GM21576 (cell line): ENCODE results near the gene LTBP1.
"Not testable (repeated sequence)": the region's sequence is repeated elsewhere in the genome, so short reads cannot be mapped to it uniquely, and the experiment has no call there.

Experiments
- ATAC-seq: cut with Tn5 transposase; IDR thresholded peaks from one replicate; pipeline ENCODE4 v1.9.1; 2021; ENCODE audit warnings: mild to moderate bottlenecking, moderate library complexity; ENCODE audit not compliant: unreplicated experiment

Gene LTBP1

DNA sequence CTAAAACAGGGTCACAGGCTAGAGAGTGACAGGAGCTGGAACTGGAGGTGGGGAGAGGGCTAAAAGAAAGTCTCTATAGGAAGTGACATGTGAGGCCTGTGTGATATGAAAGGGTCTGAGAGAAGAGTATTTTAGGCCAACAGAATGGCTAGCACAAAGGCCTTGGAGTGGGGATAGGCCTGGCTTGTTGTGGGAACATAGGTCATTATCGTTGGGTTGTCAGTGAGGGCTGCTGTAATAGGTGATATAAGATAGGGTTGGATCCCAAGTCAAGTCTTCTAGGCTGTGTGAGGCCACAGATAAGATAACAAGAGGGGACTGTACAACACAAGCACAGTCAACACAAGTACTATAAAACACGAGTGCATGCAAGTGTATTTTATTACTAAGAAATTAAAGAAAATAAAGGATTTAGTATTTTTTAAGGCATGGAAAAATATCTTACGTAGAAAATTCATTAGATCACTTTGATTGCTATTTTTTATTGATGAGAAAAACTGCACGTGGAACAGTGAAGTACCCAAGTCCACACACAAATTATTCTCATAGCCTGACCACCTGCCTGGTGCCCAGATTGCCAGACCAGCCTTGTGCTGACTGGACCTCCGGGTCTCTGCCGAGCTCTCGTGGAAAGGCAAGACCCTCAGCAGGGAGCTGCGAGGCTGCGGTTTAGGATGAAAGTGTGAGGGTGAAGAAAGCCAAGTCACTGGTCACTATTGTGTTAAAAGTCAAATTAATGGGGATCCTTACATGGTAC is 14.1 kb downstream of the LTBP1 start:
- no peak for ATAC-seq

GRCh38 chr2:32962690-32963089 is 15.9 kb downstream of the LTBP1 start:
- no peak for ATAC-seq

DNA sequence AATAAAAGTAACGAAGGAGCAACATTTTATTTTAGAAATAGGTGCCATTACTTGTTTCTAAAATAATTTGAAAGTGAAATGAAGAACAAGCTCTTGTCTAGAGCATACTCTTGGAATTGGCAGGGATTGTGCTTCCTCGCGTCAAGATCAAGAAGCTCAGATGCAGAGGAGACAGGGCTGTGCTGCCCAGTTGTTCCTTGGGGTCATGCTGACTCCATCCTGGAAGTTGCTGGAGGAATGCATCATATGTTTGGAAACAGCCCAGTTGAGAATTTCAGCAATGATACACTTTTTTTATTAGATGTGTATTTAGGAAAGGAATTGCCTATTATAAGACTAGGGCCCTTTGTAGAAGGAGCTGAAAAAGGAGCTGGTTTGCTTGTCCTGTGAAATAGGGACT is 17.2 kb downstream of the LTBP1 start:
- ATAC-seq, result no peak

GRCh38 chr2:32965523-32966171 is 18.9 kb downstream of the LTBP1 start:
- ATAC-seq, result no peak

DNA sequence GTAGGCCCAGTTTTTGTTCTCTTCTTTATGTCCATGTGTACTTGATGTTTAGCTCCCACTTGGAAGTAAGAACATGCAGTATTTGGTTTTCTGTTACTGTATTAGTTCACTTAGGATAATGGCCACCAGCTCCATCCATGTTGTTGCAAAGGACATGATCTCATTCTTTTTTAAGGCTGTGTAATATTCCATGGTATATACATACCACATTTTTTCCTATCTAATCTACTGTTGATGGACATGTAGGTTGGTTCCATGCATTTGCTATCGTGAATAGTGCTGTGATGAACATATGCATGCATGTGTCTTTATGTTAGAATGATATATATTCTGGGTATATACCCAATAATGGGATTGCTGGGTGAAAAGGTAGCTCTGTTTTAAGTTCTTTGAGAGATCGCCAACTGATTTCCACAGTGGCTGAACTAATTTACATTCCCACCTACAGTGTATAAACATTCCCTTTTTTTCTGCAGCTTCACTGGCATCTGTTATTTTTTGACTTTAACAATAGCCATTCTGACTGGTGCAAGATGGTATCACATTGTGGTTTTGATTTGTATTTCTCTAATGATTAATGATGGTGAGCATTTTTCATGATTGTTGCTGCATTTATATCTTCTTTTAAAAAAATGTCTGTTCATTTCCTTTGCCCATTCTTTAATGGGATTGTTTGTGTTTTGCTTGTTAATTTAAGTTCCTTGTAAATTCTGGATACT is 22.9 kb downstream of the LTBP1 start:
- no peak for ATAC-seq

DNA sequence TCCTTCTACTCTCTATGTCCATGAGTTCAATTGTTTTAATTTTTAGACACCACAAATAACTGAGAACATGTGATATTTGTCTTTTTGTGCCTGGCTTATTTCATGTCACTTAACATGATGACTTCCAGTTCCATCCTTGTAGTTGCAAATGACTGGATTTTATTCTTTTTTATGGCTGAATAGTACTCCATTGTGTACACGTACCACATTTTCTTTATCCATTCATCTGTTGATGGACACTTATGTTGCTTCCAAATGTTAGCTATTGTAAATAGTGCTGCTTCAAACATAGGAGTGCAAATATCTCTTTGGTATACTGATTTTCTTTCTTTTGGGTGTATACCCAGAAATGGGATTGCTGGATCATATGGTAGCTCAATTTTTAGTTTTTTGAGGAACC is 27.0 kb downstream of the LTBP1 start:
- not testable (repeated sequence) for ATAC-seq

DNA sequence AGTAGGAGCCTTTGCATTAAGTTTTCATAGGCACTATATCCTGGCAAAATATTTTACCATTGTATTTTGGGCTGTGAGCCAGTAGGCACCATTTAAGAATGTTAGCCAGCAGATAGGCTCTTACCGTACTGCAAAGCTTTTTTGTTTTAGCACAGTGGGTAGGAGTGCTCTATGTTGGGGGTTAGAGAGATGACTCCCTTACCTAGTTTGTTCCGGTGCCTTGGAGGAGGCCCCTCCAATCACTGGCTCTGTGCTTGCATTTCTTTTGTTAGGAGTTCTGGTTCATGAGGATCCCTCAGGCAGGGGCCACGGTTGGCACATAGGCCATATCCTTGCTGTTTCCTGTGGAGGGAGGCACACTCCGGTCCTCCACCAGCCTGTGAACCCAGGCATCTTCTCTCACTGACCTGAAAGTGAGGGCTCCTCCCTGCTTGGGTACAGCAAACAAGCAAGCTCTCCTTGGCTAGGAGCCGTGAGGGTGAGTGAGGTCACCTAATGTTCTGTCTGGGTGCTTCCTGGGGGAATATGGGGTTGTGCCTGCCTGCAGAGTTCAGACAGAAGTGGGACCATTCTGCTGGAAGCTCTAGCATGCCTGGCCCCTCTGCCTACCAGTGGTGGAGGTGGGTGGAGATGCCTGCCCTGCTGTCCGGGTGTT is 29.8 kb downstream of the LTBP1 start:
- ATAC-seq, result no peak

GRCh38 chr2:32977228-32977758 is 30.5 kb downstream of the LTBP1 start:
- no peak for ATAC-seq

DNA sequence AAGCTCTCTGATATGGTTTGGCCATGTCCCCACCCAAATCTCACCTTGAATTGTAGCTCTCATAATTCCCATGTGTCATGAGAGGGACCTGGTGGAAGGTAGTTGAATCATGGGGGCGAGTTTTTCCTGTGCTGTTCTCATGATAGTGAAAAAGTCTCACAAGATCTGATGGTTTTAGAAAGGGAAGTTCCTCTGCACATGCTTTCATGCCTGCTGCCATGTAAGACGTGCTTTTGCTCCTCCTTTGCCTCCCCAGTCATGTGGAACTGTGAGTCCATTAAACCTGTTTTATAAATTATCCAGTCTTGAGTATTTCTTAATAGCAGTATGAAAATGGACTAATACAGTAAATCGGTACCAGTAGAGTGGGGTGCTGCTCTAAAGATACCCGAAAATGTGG is 34.9 kb downstream of the LTBP1 start:
- no peak for ATAC-seq

GRCh38 chr2:32983193-32983924 is 36.6 kb downstream of the LTBP1 start:
- not testable (repeated sequence) for ATAC-seq

DNA sequence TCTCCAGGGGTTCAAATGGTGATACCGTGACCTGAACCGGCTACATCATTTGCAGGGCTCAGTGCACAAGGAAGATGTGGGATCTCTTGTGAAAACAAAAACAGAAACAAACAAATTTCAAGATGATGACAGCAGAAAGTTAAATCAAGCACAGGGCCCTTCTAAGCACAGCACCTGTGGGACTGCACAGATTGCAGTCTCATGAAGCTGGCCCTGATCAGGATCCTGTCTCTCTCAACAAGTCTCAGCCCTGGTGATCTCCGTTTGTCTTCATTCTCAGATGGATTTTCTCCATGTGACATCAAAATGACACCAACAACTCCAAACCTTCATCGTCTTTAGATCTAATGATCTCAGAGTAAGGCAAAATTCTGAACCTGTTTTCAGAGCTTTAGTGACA is 39.7 kb downstream of the LTBP1 start:
- ATAC-seq, result no peak

DNA sequence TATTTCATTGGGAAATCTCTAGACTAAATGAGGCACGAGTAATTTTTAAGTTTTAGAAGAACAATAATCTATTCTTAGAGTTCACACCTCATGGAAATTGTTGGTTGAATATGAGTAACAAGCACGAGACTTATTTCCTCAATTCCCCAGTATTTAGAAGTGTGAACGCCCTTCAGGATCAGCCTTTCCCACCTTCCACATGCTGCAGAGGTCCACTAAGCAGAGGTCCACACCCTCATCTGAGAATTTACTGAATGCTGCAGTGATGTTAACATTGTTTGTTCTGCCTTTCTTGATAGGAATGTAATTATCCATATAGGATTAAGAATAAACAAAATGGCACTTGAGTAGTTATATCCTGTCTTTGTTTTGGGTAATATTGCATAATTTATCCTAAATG is 41.8 kb downstream of the LTBP1 start:
- no peak for ATAC-seq

GRCh38 chr2:32990556-32990955 is 43.8 kb downstream of the LTBP1 start:
- no peak for ATAC-seq

GRCh38 chr2:32991091-32991845 is 44.5 kb downstream of the LTBP1 start:
- no peak for ATAC-seq

DNA sequence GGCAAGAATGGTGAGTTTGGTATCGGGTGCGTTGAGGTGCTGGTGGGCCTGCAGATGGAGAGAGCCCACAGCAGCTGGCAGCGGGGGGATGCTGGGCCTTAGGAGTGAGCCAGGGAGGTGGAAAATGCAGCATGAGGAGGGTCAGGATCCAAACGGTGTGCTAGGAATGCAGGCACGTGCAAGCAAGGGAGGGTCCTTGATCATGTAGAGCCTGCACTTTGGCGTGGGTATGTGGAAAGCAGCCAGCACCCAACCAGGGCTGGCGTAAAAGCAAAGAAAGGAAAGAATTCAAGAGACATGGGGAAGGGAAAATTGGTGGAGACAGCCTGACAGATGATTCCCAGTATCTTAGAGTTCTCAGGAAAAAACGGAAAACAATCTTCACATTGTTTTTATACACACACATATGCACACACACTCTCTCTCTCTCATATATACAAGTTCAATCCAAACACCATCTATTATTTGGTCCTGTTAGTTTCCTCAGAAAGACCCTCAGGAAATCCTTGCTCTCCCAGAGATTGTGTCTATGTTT is 46.3 kb downstream of the LTBP1 start:
- ATAC-seq, result no peak

DNA sequence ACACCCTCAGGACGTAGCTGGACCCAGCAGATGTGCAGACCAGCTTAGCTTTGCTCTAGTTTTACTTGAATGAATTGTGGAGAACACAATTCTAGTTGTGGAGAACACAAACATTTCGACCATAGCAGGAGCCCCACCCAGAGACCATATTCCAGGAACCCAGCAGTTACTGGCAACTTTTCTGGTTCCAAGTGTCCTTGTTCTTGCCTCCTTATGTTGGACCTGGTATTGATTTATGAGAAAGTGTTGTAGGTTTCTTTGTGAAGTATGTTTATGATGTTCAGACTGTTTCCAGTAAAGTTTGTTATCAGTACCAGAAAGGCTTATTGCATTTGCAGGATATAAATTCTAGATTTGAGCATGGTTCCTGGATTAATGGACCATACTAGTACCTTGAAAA is 51.0 kb downstream of the LTBP1 start:
- ATAC-seq, result no peak

DNA sequence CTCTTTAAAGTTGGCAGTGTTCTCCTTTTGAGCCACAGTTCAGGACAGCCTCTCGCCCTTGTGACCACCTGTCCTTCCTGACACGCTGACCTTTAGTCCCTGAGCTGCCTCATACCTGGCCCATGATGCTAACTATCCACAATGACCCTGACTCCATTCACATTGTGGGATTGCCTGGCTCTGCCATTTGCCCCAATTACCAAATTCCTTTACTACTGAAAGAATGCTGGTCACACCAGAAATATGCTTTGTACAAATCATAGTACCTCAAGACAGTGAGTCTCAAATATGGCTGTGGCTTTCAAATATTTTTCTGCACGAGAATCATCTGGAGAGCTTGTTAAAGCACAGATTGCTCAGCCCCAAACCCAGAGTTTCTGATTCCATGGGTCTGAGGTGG is 54.2 kb downstream of the LTBP1 start:
- ATAC-seq, result no peak

DNA sequence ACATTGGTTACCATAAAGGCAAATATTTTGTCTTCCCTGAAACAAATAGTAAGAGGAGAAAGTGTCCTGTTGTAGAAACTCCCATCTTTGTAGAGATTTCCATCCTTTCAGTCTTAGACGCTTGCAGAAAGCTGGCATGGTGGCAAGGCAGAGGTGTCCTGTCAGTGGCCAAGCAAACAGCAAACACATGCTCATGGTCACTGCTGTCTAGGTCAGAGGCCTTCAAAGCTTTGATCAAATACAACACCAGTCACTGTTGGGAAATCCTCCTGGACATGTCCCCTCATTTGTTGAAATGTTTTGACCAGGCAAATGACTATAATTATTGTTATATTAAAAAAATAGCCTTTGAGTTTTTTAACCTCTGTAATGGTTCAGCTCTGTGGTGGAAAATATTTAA is 55.1 kb downstream of the LTBP1 start:
- no peak for ATAC-seq

- no peak for ATAC-seq
Observed at GRCh38 chr2:33002863-33003262, 56.1 kb downstream of the LTBP1 start.

- ATAC-seq, result no peak
Observed at GRCh38 chr2:33005057-33005456, 58.3 kb downstream of the LTBP1 start.
